Measurements from ENCODE around the gene EXOC4.

The EXOC4 gene

DNA sequence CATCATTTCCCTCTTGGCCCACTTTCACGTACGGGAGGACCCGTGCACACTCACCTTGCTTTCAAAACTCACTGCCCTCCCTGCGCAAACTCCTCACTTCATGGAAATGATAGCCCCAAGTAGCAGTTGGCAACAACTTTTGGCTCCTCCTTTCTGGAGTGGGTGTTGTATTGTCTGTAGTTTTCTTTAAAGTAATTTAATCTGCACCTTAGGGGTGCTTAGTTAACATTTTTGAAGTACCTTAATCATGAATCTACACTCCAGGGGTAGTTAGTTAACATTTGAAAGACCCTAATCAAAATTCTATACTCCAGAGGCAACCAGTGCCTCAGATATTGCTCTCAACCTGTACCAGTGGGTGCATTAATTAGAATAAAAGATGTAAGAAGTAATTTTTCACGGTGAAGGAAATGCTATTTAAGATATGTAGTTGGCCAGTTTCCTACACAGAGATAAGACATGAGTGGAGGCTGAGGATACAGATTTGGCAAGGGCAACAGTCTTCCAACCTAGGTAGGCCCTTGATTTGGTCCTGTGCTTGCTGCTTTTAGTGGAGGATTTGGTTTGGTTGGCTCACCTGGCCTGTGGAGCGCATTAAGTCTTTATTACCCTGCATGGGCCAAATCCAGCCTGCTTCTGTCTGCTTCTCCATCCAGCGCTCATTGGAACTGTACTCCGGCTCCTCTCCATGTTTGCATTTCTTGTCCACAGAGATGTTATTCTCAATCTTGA, 93.0 kb downstream of the EXOC4 start:
- H3K27ac Mint-ChIP-seq, result no peak overlapping the region
- H3K9me3 Mint-ChIP-seq, result peaks cover 41% of the 10 kb centered on the region
- no peak overlapping the region for H3K4me3 Mint-ChIP-seq
- H3K36me3 Mint-ChIP-seq (ENCODE audit: low read depth), result peaks cover 66% of the 10 kb centered on the region
- no peak for TF ChIP-seq CTCF (IDR thresholded peaks at IDR 0.05; ENCODE audit: unreplicated experiment in 3 of 3)
- no peaks in the 10 kb centered on the region for H3K4me1 Mint-ChIP-seq
- no peaks in the 10 kb centered on the region for H3K27me3 Mint-ChIP-seq (ENCODE audit: low read depth)

DNA sequence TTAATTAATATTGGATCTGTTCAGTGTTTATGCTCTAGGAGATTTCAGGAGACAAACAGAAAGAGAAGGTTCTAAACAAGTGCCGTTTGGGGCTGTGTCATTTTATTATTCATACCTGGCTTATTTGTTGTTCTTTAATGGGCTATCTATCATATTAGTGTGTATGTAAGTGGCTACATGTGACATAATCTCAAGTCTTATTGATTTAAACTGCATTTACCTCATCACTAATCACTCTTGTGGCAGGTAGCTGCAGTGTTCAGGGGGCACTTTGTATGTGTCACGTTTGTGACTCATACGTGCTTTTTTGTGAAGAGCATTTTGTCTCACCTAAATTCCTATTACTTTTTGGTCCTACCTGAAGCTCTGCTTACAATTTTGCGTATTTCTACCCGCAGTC, 95.4 kb downstream of the EXOC4 start:
- H3K4me3 Mint-ChIP-seq, result no peak overlapping the region
- H3K9me3 Mint-ChIP-seq, result peaks cover 39% of the 10 kb centered on the region
- H3K4me1 Mint-ChIP-seq, result no peaks in the 10 kb centered on the region
- no peaks in the 10 kb centered on the region for H3K27me3 Mint-ChIP-seq (ENCODE audit: low read depth)
- peaks cover 61% of the 10 kb centered on the region for H3K36me3 Mint-ChIP-seq (ENCODE audit: low read depth)
- no peak for TF ChIP-seq CTCF (IDR thresholded peaks at IDR 0.05; ENCODE audit: unreplicated experiment in 3 of 3)
- no peak overlapping the region for H3K27ac Mint-ChIP-seq

GRCh38 chr7:133349101-133349500, 96.2 kb downstream of the EXOC4 start:
- Mint-ChIP-seq H3K4me3 (no peak overlapping the region), H3K36me3 (ENCODE audit: low read depth) (peaks cover 61% of the 10 kb centered on the region), H3K27me3 (ENCODE audit: low read depth) (no peaks in the 10 kb centered on the region), H3K27ac (no peak overlapping the region), H3K9me3 (peaks cover 39% of the 10 kb centered on the region), H3K4me1 (no peaks in the 10 kb centered on the region)
- TF ChIP-seq CTCF (IDR thresholded peaks at IDR 0.05; ENCODE audit: unreplicated experiment in 3 of 3), result no peak

DNA sequence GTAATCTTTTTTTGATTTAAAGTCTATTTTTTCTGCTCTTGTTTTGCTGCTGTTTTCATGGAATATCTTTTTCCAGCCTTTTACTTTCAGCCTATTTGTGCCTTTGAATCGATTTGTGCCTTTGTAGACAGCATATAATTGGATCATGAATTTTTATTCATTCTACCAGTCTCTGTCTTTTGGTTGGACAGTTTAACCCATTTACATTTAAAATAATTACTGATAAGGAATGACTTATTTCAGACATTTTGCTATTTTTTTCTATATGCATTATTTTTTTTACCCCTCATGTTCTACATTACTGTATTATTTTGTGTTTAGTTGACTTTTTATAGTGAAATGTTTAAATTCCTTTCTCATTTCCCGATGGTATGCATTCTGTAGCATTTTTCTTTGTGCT, 99.6 kb downstream of the EXOC4 start:
- no peak for TF ChIP-seq CTCF (IDR thresholded peaks at IDR 0.05; ENCODE audit: unreplicated experiment in 3 of 3)
- H3K27ac Mint-ChIP-seq, result no peak overlapping the region
- H3K27me3 Mint-ChIP-seq (ENCODE audit: low read depth), result no peaks in the 10 kb centered on the region
- peaks cover 67% of the 10 kb centered on the region for H3K36me3 Mint-ChIP-seq (ENCODE audit: low read depth)
- H3K4me1 Mint-ChIP-seq, result no peaks in the 10 kb centered on the region
- peaks cover 40% of the 10 kb centered on the region for H3K9me3 Mint-ChIP-seq
- H3K4me3 Mint-ChIP-seq, result no peak overlapping the region

GRCh38 chr7:133353775-133354174, 100.9 kb downstream of the EXOC4 start:
- peaks cover 69% of the 10 kb centered on the region for H3K36me3 Mint-ChIP-seq (ENCODE audit: low read depth)
- no peaks in the 10 kb centered on the region for H3K4me1 Mint-ChIP-seq
- H3K27ac Mint-ChIP-seq, result no peak overlapping the region
- no peak for TF ChIP-seq CTCF (IDR thresholded peaks at IDR 0.05; ENCODE audit: unreplicated experiment in 3 of 3)
- peaks cover 40% of the 10 kb centered on the region for H3K9me3 Mint-ChIP-seq
- H3K27me3 Mint-ChIP-seq (ENCODE audit: low read depth), result no peaks in the 10 kb centered on the region
- no peak overlapping the region for H3K4me3 Mint-ChIP-seq

Measured in nephron (organoid).